Bronchial epithelial cell (primary cell): ENCODE data around the gene LRRC8B. TPM values are rescaled to one million over a fixed set of nuclear protein-coding genes. Genes with fewer than 3 reads are reported as not detected.
"Not testable (repeated sequence)": the region's sequence is repeated elsewhere in the genome, so short reads cannot be mapped to it uniquely, and the experiment has no call there.

ENCODE experiments used
- DNase-seq: peaks from one replicate; pipeline ENCODE4 v3.0.0-alpha.2; 2010; ENCODE audit warnings: low read depth
- FAIRE-seq: peaks from 2 replicates; lab custom pipeline; 2011; peaks lifted over from hg19 to GRCh38; lab: Jason Lieb, UNC
- H3K27me3 ChIP-seq: 2 replicates; pipeline ENCODE4 v1.5.1; 2011; ENCODE audit warnings: low read length; ENCODE audit not compliant: control insufficient read depth, insufficient read depth
- H3K36me3 ChIP-seq: 2 replicates; pipeline ENCODE4 v1.5.1; 2011; ENCODE audit warnings: low read length; ENCODE audit not compliant: control insufficient read depth, insufficient read depth
- H3K4me3 ChIP-seq: 2 replicates; pipeline ENCODE4 v1.5.1; 2011; ENCODE audit warnings: mild to moderate bottlenecking, low read depth, low read length, control low read depth
- CTCF ChIP-seq: IDR thresholded peaks from 2 replicates; pipeline ENCODE4 v1.5.1; 2011; ENCODE audit warnings: mild to moderate bottlenecking, moderate library complexity, low read length, control low read depth, inconsistent platforms; ENCODE audit not compliant: insufficient read depth, severe bottlenecking
- total RNA-seq: library from RNA; depleted of rRNA; stranded (reverse); fragments of >200 nt; gene quantifications from 2 replicates; pipeline ENCODE4 v1.2.1, GENCODE V29; 2014

The LRRC8B gene
- total RNA-seq, 1 donor from 2014 or later: 7.6 TPM

- no peaks in the 10 kb centered on the region for H3K27me3 ChIP-seq
- H3K4me3 ChIP-seq: no peak overlapping the region
- H3K36me3 ChIP-seq: no peaks in the 10 kb centered on the region
- FAIRE-seq (no peak), DNase-seq (no peak)
- no peak for TF ChIP-seq CTCF
Measured at GRCh38 chr1:89518221-89518631, 6.4 kb upstream of the LRRC8B start.

GRCh38 chr1:89519779-89520358 is 4.8 kb upstream of the LRRC8B start:
- no peak for FAIRE-seq
- DNase-seq: peak; percentile 56
- TF ChIP-seq CTCF: peak; percentile 51
- H3K36me3 ChIP-seq: no peaks in the 10 kb centered on the region
- H3K4me3 ChIP-seq: no peak overlapping the region
- no peaks in the 10 kb centered on the region for H3K27me3 ChIP-seq

GRCh38 chr1:89521977-89522376 is 2.7 kb upstream of the LRRC8B start:
- FAIRE-seq, DNase-seq, H3K4me3 ChIP-seq, H3K27me3 ChIP-seq, H3K36me3 ChIP-seq: not testable (repeated sequence)

- peak overlapping the region; percentile 81 for H3K4me3 ChIP-seq
- FAIRE-seq (no peak), DNase-seq (no peak)
- H3K27me3 ChIP-seq: no peaks in the 10 kb centered on the region
- no peaks in the 10 kb centered on the region for H3K36me3 ChIP-seq
- TF ChIP-seq CTCF: no peak
Measured at GRCh38 chr1:89523572-89524368, 859 bp upstream of the LRRC8B start.

- FAIRE-seq (no peak), DNase-seq (no peak)
- peak overlapping the region; percentile 81 for H3K4me3 ChIP-seq
- no peaks in the 10 kb centered on the region for H3K36me3 ChIP-seq
- no peak for TF ChIP-seq CTCF
- H3K27me3 ChIP-seq: no peaks in the 10 kb centered on the region
Measured at GRCh38 chr1:89525169-89525855, 683 bp downstream of the LRRC8B start.

GRCh38 chr1:89527256-89527655 is 2.6 kb downstream of the LRRC8B start:
- FAIRE-seq: no peak
- no peak for DNase-seq
- Histone ChIP-seq H3K36me3 (no peaks in the 10 kb centered on the region), H3K4me3 (no peak overlapping the region), H3K27me3 (no peaks in the 10 kb centered on the region)
- TF ChIP-seq CTCF: no peak
